H9 (cell line): Measurements from ENCODE around the gene BRD7. TPM values are rescaled to one million over a fixed set of nuclear protein-coding genes. Genes with fewer than 3 reads are reported as not detected.

Experiments used
- DNase-seq: peaks from one replicate; pipeline ENCODE4 v3.0.0-alpha.2; 2017
- H2AFZ ChIP-seq: one replicate; pipeline ENCODE4 v1.6.1; 2013; ENCODE audit warnings: mild to moderate bottlenecking, low read length, control low read depth, moderate library complexity
- H2AK5ac ChIP-seq: 2 replicates; pipeline ENCODE4 v1.6.1; 2013; ENCODE audit warnings: low read length, control low read depth, mixed read lengths; ENCODE audit not compliant: insufficient read length
- H2BK120ac ChIP-seq: one replicate; pipeline ENCODE4 v1.6.1; 2013; ENCODE audit warnings: low read depth, mild to moderate bottlenecking, low read length, control low read depth, inconsistent platforms; ENCODE audit not compliant: poor library complexity, severe bottlenecking
- H2BK12ac ChIP-seq: 2 replicates; pipeline ENCODE4 v1.6.1; 2013; ENCODE audit warnings: low read length, control low read depth, mixed read lengths, low read depth; ENCODE audit not compliant: insufficient read length
- H2BK15ac ChIP-seq: 2 replicates; pipeline ENCODE4 v1.6.1; 2013; ENCODE audit warnings: low read depth, low read length, control low read depth
- H2BK20ac ChIP-seq: one replicate; pipeline ENCODE4 v1.6.1; 2013; ENCODE audit warnings: low read depth, mild to moderate bottlenecking, low read length, control low read depth, inconsistent platforms; ENCODE audit not compliant: poor library complexity, severe bottlenecking
- H2BK5ac ChIP-seq: 2 replicates; pipeline ENCODE4 v1.6.1; 2013; ENCODE audit warnings: low read length, control low read depth, mixed read lengths; ENCODE audit not compliant: insufficient read length
- H3K14ac ChIP-seq: 2 replicates; pipeline ENCODE4 v1.6.1; 2013; ENCODE audit warnings: low read length, control low read depth; ENCODE audit not compliant: insufficient read depth
- H3K18ac ChIP-seq: 2 replicates; pipeline ENCODE4 v1.6.1; 2013; ENCODE audit warnings: low read depth, mild to moderate bottlenecking, mixed read lengths, low read length, control low read depth; ENCODE audit not compliant: insufficient read length
- H3K23ac ChIP-seq: 2 replicates; pipeline ENCODE4 v1.6.1; 2013; ENCODE audit warnings: low read length, control low read depth, mixed read lengths, low read depth; ENCODE audit not compliant: insufficient read length
- H3K23me2 ChIP-seq: 2 replicates; pipeline ENCODE4 v1.6.1; 2013; ENCODE audit warnings: low read depth, mild to moderate bottlenecking, mixed read lengths, low read length, control low read depth; ENCODE audit not compliant: insufficient read length, poor library complexity, severe bottlenecking
- H3K27ac ChIP-seq: 2 replicates; pipeline ENCODE4 v1.5.1; 2013; ENCODE audit warnings: low read length, control low read depth, mixed read lengths, low read depth; ENCODE audit not compliant: insufficient read length
- H3K27me3 ChIP-seq: 2 replicates; pipeline ENCODE4 v1.6.1; 2013; ENCODE audit warnings: low read length, control low read depth, inconsistent platforms; ENCODE audit not compliant: insufficient read depth
- H3K4ac ChIP-seq: 2 replicates; pipeline ENCODE4 v1.6.1; 2013; ENCODE audit warnings: low read depth, mild to moderate bottlenecking, control low read depth, inconsistent platforms, low read length, moderate library complexity
- H3K4me1 ChIP-seq: 2 replicates; pipeline ENCODE4 v1.6.1; 2013; ENCODE audit warnings: low read length, control low read depth, inconsistent platforms; ENCODE audit not compliant: insufficient read depth
- H3K4me2 ChIP-seq: 2 replicates; pipeline ENCODE4 v1.6.1; 2013; ENCODE audit warnings: low read length, control low read depth, mixed read lengths; ENCODE audit not compliant: insufficient read length, insufficient read depth
- H3K56ac ChIP-seq: 2 replicates; pipeline ENCODE4 v1.6.1; 2013; ENCODE audit warnings: low read depth, mild to moderate bottlenecking, mixed read lengths, low read length, control low read depth; ENCODE audit not compliant: insufficient read length
- H3K79me1 ChIP-seq: 2 replicates; pipeline ENCODE4 v1.6.1; 2013; ENCODE audit warnings: low read depth, mild to moderate bottlenecking, moderate library complexity, low read length, control low read depth, inconsistent platforms; ENCODE audit not compliant: insufficient read depth, poor library complexity, severe bottlenecking
- H3K79me2 ChIP-seq: 2 replicates; pipeline ENCODE4 v1.6.1; 2013; ENCODE audit warnings: low read length, control low read depth, inconsistent platforms; ENCODE audit not compliant: insufficient read depth
- H3K9ac ChIP-seq: 2 replicates; pipeline ENCODE4 v1.6.1; 2013; ENCODE audit warnings: low read length, control low read depth, mixed read lengths; ENCODE audit not compliant: insufficient read length; ENCODE audit errors: extremely low read depth
- H3K9me3 ChIP-seq: one replicate; pipeline ENCODE4 v1.6.1; 2013; ENCODE audit warnings: low read depth, low read length, inconsistent platforms; ENCODE audit not compliant: control insufficient read depth
- H3T11ph ChIP-seq: one replicate; pipeline ENCODE4 v1.6.1; 2013; ENCODE audit warnings: mild to moderate bottlenecking, low read length, control low read depth, inconsistent platforms
- H4K20me1 ChIP-seq: one replicate; pipeline ENCODE4 v1.6.1; 2013; ENCODE audit not compliant: control insufficient read depth, insufficient read length, insufficient read depth
- H4K5ac ChIP-seq: 2 replicates; pipeline ENCODE4 v1.6.1; 2013; ENCODE audit warnings: low read depth, mild to moderate bottlenecking, mixed read lengths, low read length, control low read depth; ENCODE audit not compliant: insufficient read length
- H4K8ac ChIP-seq: replicated peaks from 2 replicates; pipeline ENCODE4 v1.6.1; 2013; ENCODE audit warnings: low read length, control low read depth, mixed read lengths, low read depth; ENCODE audit not compliant: insufficient read length
- H4K91ac ChIP-seq: 2 replicates; pipeline ENCODE4 v1.6.1; 2013; ENCODE audit warnings: low read depth, mild to moderate bottlenecking, moderate library complexity, mixed read lengths, low read length, control low read depth; ENCODE audit not compliant: insufficient read length
- H3K27ac Mint-ChIP-seq, 3 experiments: 2 replicates in 2 of 3; 3 replicates in 1 of 3; pipeline ENCODE4 v1.8.0; 2020 to 2021; ENCODE audit warnings: mixed read lengths in 3 of 3, mild to moderate bottlenecking in 1 of 3, moderate library complexity in 1 of 3
- H3K27me3 Mint-ChIP-seq: 2 replicates; pipeline ENCODE4 v1.8.0; 2021; ENCODE audit warnings: low read depth, mild to moderate bottlenecking, moderate library complexity, mixed read lengths
- H3K36me3 Mint-ChIP-seq, 3 experiments: 2 replicates in 2 of 3; 3 replicates in 1 of 3; pipeline ENCODE4 v1.8.0; 2020 to 2021; ENCODE audit warnings: low read depth in 3 of 3, mixed read lengths in 3 of 3; ENCODE audit not compliant: insufficient read depth in 1 of 3
- H3K4me1 Mint-ChIP-seq, 2 experiments: 2 replicates each; pipeline ENCODE4 v1.8.0; 2020; ENCODE audit warnings: mixed read lengths in 2 of 2
- H3K4me3 Mint-ChIP-seq, 2 experiments: 2 replicates in 1 of 2; 3 replicates in 1 of 2; pipeline ENCODE4 v1.8.0; 2020 to 2021; ENCODE audit warnings: mild to moderate bottlenecking in 2 of 2, mixed read lengths in 2 of 2, moderate library complexity in 1 of 2
- H3K9me3 Mint-ChIP-seq, 2 experiments: 2 replicates in 1 of 2; 3 replicates in 1 of 2; pipeline ENCODE4 v1.8.0; 2020; ENCODE audit warnings: mild to moderate bottlenecking in 2 of 2, mixed read lengths in 2 of 2, moderate library complexity in 1 of 2
- WGBS: extraction: QIAGEN DNeasy Blood & Tissue Kit; methylation state at CpG from one replicate; pipeline ENCODE4 v1.1.7; 2013; ENCODE audit warnings: missing lambda C conversion rate, low lambda C conversion rate, mixed read lengths; ENCODE audit not compliant: insufficient read length; ENCODE audit errors: extremely low coverage; 5-methylcytosine and 5-hydroxymethylcytosine counted together
- total RNA-seq: library from RNA; stranded (reverse); gene quantifications from 2 replicates; pipeline ENCODE4 v1.2.1, GENCODE V29; 2021
- TF ChIP-seq, protein P1 (sequence below): fragments of 200-600 bp; sonication (generic); conservative IDR thresholded peaks from 3 replicates; pipeline ENCODE4 v1.8.0; 2021; ENCODE audit warnings: antibody characterized with exemption, mild to moderate bottlenecking

Gene BRD7
- total RNA-seq, 1 experiment from 2014 or later, result 112 TPM

DNA sequence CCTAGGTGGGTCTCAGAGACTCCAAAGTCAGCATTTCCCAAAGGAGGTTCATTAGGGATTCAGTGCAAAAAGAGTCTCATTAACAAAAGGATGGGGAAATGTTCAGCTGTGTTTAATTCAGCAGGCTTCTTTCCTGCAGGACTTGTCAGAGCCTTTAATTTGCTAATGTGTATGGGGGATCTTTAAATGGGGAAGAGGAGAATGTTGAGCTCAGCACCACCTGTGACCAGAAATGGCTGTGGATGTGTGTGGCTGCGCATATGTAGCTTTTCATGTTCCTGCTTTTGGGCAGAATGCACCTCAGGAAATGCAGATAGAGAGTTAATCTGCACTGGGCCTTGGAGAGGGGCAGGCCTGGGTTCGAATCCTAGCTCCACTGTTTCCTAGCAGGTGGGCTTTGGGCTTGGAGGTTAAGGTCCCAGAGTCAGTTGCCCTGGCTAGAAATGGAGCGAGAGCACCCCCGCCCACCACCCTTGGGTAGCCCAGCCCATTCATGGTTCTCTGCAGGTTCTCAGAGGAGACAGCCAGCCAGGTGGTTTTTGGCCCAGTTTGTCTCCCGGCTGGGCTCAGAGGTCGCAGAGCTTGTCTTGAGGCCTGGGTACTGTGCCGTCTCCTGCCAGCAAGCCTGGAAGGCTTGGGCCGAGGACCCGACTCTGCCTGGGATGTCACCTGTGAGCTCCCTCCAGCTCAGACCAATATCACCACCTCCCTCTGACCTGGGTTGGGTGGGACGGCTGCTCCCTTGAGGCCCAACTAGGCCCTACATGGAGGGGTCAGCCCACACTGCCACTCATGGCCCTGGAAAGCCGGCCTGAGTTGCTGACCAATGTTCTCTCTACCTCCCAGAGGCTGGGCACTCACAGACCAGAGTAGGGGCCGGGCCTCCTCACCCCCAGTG lies 93.1 kb downstream of the BRD7 start:
- Mint-ChIP-seq H3K27me3 (no peaks in the 10 kb centered on the region; the same call in 1 of the 2 replicates), H3K4me3 (no peak overlapping the region), H3K27ac (no peak overlapping the region; a peak in 1 of 7 replicates), H3K9me3 (peaks cover 2 to 5% of the 10 kb centered on the region in 2 experiments; a peak in 3 of 5 replicates), H3K4me1 (peaks cover 16 to 21% of the 10 kb centered on the region in 2 experiments), H3K36me3 (peaks cover 0 to 9% (median 0%) of the 10 kb centered on the region in 3 experiments; a peak in 3 of 7 replicates)
- no peak overlapping the region for H4K91ac ChIP-seq
- H4K5ac ChIP-seq, result no peak overlapping the region
- H3K23me2 ChIP-seq, result no peaks in the 10 kb centered on the region
- H3K56ac ChIP-seq, result no peak overlapping the region
- no peak overlapping the region for H3K18ac ChIP-seq
- H3T11ph ChIP-seq, result no peak overlapping the region
- no peaks in the 10 kb centered on the region for H3K79me2 ChIP-seq
- H3K27me3 ChIP-seq, result no peaks in the 10 kb centered on the region
- TF ChIP-seq, protein P1, sequence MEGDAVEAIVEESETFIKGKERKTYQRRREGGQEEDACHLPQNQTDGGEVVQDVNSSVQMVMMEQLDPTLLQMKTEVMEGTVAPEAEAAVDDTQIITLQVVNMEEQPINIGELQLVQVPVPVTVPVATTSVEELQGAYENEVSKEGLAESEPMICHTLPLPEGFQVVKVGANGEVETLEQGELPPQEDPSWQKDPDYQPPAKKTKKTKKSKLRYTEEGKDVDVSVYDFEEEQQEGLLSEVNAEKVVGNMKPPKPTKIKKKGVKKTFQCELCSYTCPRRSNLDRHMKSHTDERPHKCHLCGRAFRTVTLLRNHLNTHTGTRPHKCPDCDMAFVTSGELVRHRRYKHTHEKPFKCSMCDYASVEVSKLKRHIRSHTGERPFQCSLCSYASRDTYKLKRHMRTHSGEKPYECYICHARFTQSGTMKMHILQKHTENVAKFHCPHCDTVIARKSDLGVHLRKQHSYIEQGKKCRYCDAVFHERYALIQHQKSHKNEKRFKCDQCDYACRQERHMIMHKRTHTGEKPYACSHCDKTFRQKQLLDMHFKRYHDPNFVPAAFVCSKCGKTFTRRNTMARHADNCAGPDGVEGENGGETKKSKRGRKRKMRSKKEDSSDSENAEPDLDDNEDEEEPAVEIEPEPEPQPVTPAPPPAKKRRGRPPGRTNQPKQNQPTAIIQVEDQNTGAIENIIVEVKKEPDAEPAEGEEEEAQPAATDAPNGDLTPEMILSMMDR, result no peak
- H3K4ac ChIP-seq, result no peak overlapping the region
- H3K4me2 ChIP-seq, result no peak overlapping the region
- H3K27ac ChIP-seq, result no peak overlapping the region
- H2BK5ac ChIP-seq, result no peak overlapping the region
- H2AK5ac ChIP-seq, result no peak overlapping the region
- no peak overlapping the region for H3K23ac ChIP-seq
- no peaks in the 10 kb centered on the region for H3K9me3 ChIP-seq
- no peak overlapping the region for H2BK20ac ChIP-seq
- H3K79me1 ChIP-seq, result no peaks in the 10 kb centered on the region
- H3K9ac ChIP-seq, result no peak overlapping the region
- H3K4me1 ChIP-seq, result 0 out of 2 replicates have a peak, but pooled peaks cover 3% of the 10 kb centered on the region
- H4K20me1 ChIP-seq, result no peaks in the 10 kb centered on the region
- WGBS, result no CpG with 5 or more reads among the region's 12 CpGs
- H3K14ac ChIP-seq, result no peak overlapping the region
- H2BK120ac ChIP-seq, result no peak overlapping the region
- H2AFZ ChIP-seq, result no peak overlapping the region
- no peak for DNase-seq
- H2BK12ac ChIP-seq, result no peak overlapping the region
- no peak overlapping the region for H4K8ac ChIP-seq
- H2BK15ac ChIP-seq, result no peak overlapping the region
